ENCODE measurements around the gene KIF5B. TPM values are rescaled to one million over a fixed set of nuclear protein-coding genes. Genes with fewer than 3 reads are reported as not detected.

Gene KIF5B
- total RNA-seq, 4 donors from 2014 or later: 80.2 to 116 (median 100) TPM

GRCh38 chr10:32095116-32095733 is 39.0 kb upstream of the KIF5B start:
- TF ChIP-seq POLR2A (IDR thresholded peaks at IDR 0.05) (no peak), CTCF (IDR thresholded peaks at IDR 0.05) (no peak)
- intact Hi-C loops (cut with DNase I; ENCODE audit: low total_unique reads): no loop called here
- 89 to 96% methylated on average over 2 of the region's 2 CpGs for WGBS, 2 donors

GRCh38 chr10:32093650-32094049 is 37.4 kb upstream of the KIF5B start:
- intact Hi-C loops (cut with DNase I; ENCODE audit: low total_unique reads): no loop called here
- 97 to 98% methylated on average over 2 of the region's 2 CpGs for WGBS, 2 donors
- peak in 1 of 2 donors; percentile 1 for DNase-seq (ENCODE audit: low spot score in 2 of 2)
- TF ChIP-seq CTCF (IDR thresholded peaks at IDR 0.05) (no peak), POLR2A (IDR thresholded peaks at IDR 0.05) (no peak)
- H3K4me3 ChIP-seq (ENCODE audit: low read depth, poor library complexity, severe bottlenecking): no peak overlapping the region

More at GRCh38 chr10:32095116-32095733, 39.0 kb upstream of the KIF5B start:
- H3K4me3 ChIP-seq (ENCODE audit: low read depth, poor library complexity, severe bottlenecking): no peak overlapping the region
- DNase-seq (ENCODE audit: low spot score in 2 of 2): peak in 1 of 2 donors; percentile 63

- no peak for DNase-seq (ENCODE audit: low spot score in 2 of 2)
- TF ChIP-seq POLR2A (IDR thresholded peaks at IDR 0.05) (no peak), CTCF (IDR thresholded peaks at IDR 0.05) (no peak)
- intact Hi-C loops (cut with DNase I; ENCODE audit: low total_unique reads): no loop called here
- H3K4me3 ChIP-seq (ENCODE audit: low read depth, poor library complexity, severe bottlenecking): no peak overlapping the region
Observed at GRCh38 chr10:32091046-32091445, 34.8 kb upstream of the KIF5B start.

GRCh38 chr10:32084185-32084851 is 28.1 kb upstream of the KIF5B start:
- intact Hi-C loops (cut with DNase I; ENCODE audit: low total_unique reads): no loop called here
- 75 to 80% methylated on average over 6 of the region's 6 CpGs for WGBS, 2 donors
- DNase-seq (ENCODE audit: low spot score in 2 of 2): peak in 1 of 2 donors; percentile 49

GRCh38 chr10:32077896-32078485 is 21.8 kb upstream of the KIF5B start:
- WGBS, 2 donors: 38 to 48% methylated on average over 6 of the region's 6 CpGs
- peak; percentile 45 to 86 for DNase-seq (ENCODE audit: low spot score in 2 of 2)
- no peak overlapping the region for H3K4me3 ChIP-seq (ENCODE audit: low read depth, poor library complexity, severe bottlenecking)
- intact Hi-C loops (cut with DNase I; ENCODE audit: low total_unique reads): no loop called here
- TF ChIP-seq POLR2A (IDR thresholded peaks at IDR 0.05) (no peak), CTCF (IDR thresholded peaks at IDR 0.05) (no peak)

More at GRCh38 chr10:32084185-32084851, 28.1 kb upstream of the KIF5B start:
- TF ChIP-seq POLR2A (IDR thresholded peaks at IDR 0.05) (no peak), CTCF (IDR thresholded peaks at IDR 0.05) (no peak)
- H3K4me3 ChIP-seq (ENCODE audit: low read depth, poor library complexity, severe bottlenecking): no peak overlapping the region

Data from lower leg skin (tissue), 4 donors.